MM.1S (cell line): ENCODE data around the gene NOL4L.

Experiments
- DNase-seq: peaks from one replicate; pipeline ENCODE4 v3.0.0-alpha.2; 2015
- H2AFZ ChIP-seq: fragments of 300-600 bp; sonication (generic); 2 replicates; pipeline ENCODE4 v1.6.0; 2016; ENCODE audit warnings: antibody characterized with exemption, low read length
- H3F3A ChIP-seq: fragments of 300-600 bp; sonication (generic); 2 replicates; pipeline ENCODE4 v1.6.1; 2016; ENCODE audit warnings: mild to moderate bottlenecking, antibody characterized with exemption, low read length, moderate library complexity, mixed read lengths; ENCODE audit not compliant: insufficient read depth
- H3K27ac ChIP-seq: fragments of 300-600 bp; sonication (generic); 2 replicates; pipeline ENCODE4 v1.5.1; 2016; ENCODE audit warnings: mild to moderate bottlenecking, low read length
- H3K27me3 ChIP-seq: fragments of 300-600 bp; sonication (generic); replicated peaks from 2 replicates; pipeline ENCODE4 v1.6.0; 2016; ENCODE audit warnings: low read length; ENCODE audit not compliant: insufficient read depth
- H3K36me3 ChIP-seq: fragments of 300-600 bp; sonication (generic); replicated peaks from 2 replicates; pipeline ENCODE4 v1.6.1; 2016; ENCODE audit warnings: mild to moderate bottlenecking, low read length, mixed read lengths; ENCODE audit not compliant: insufficient read depth
- H3K4me1 ChIP-seq: fragments of 300-600 bp; sonication (generic); 2 replicates; pipeline ENCODE4 v1.6.1; 2016; ENCODE audit warnings: low read length, mixed read lengths
- H3K4me2 ChIP-seq: fragments of 300-600 bp; sonication (generic); 2 replicates; pipeline ENCODE4 v1.6.0; 2016; ENCODE audit warnings: low read depth, low read length
- H3K4me3 ChIP-seq: fragments of 300-600 bp; sonication (generic); 2 replicates; pipeline ENCODE4 v1.5.1; 2016; ENCODE audit warnings: low read length, mixed read lengths
- H3K79me2 ChIP-seq: fragments of 300-600 bp; sonication (generic); 2 replicates; pipeline ENCODE4 v1.6.1; 2016; ENCODE audit warnings: mixed run types, low read length, mixed read lengths
- H3K9ac ChIP-seq: fragments of 300-600 bp; sonication (generic); 2 replicates; pipeline ENCODE4 v1.6.1; 2016; ENCODE audit warnings: low read length, mixed read lengths
- H3K9me2 ChIP-seq: fragments of 300-600 bp; sonication (generic); replicated peaks from 2 replicates; pipeline ENCODE4 v1.6.1; 2016; ENCODE audit warnings: mild to moderate bottlenecking, low read length, mixed read lengths; ENCODE audit not compliant: insufficient read depth
- H3K9me3 ChIP-seq: fragments of 300-600 bp; sonication (generic); replicated peaks from 2 replicates; pipeline ENCODE4 v1.6.1; 2016; ENCODE audit warnings: mild to moderate bottlenecking, low read length, mixed read lengths; ENCODE audit not compliant: insufficient read depth
- H4K20me1 ChIP-seq: fragments of 300-600 bp; sonication (generic); 2 replicates; pipeline ENCODE4 v1.6.1; 2016; ENCODE audit warnings: mild to moderate bottlenecking, low read length, moderate library complexity, mixed read lengths; ENCODE audit not compliant: insufficient read depth
- CTCF ChIP-seq: fragments of 300-600 bp; sonication (generic); IDR thresholded peaks from 2 replicates; pipeline ENCODE4 v1.5.1; 2016; ENCODE audit warnings: antibody characterized with exemption, low read length, mixed read lengths
- EZH2 ChIP-seq: fragments of 300-600 bp; sonication (generic); optimal IDR thresholded peaks from 2 replicates; pipeline ENCODE3; 2017; ENCODE audit warnings: low read depth, mild to moderate bottlenecking, antibody characterized with exemption, low read length, mixed read lengths
- EZH2phosphoT487 ChIP-seq: fragments of 300-600 bp; sonication (generic); IDR thresholded peaks from 2 replicates; pipeline ENCODE4 v1.6.1; 2018; ENCODE audit warnings: antibody characterized with exemption, low read length

NOL4L gene

GRCh38 chr20:32547753-32548034, 37.4 kb downstream of the NOL4L start:
- Histone ChIP-seq H3K79me2 (no peaks in the 10 kb centered on the region), H3K4me1 (no peaks in the 10 kb centered on the region), H3K36me3 (no peaks in the 10 kb centered on the region), H3K27ac (no peak overlapping the region), H3K9me3 (no peaks in the 10 kb centered on the region), H3K27me3 (no peaks in the 10 kb centered on the region), H3K4me3 (no peak overlapping the region), H4K20me1 (no peaks in the 10 kb centered on the region), H2AFZ (no peak overlapping the region), H3K9ac (no peak overlapping the region), H3K9me2 (no peaks in the 10 kb centered on the region), H3F3A (no peaks in the 10 kb centered on the region), H3K4me2 (no peak overlapping the region)
- TF ChIP-seq CTCF (no peak), EZH2phosphoT487 (no peak), EZH2 (no peak)
- no peak for DNase-seq

- Histone ChIP-seq H3K9ac (no peak overlapping the region), H2AFZ (no peak overlapping the region)
These were observed 38.0 kb downstream of the NOL4L start for GRCh38 chr20:32546918-32547752.

GRCh38 chr20:32544893-32545840, 40.0 kb downstream of the NOL4L start:
- no peaks in the 10 kb centered on the region for H4K20me1 ChIP-seq
- no peak overlapping the region for H3K4me2 ChIP-seq
- H3K4me3 ChIP-seq, result no peak overlapping the region
- no peaks in the 10 kb centered on the region for H3K27me3 ChIP-seq
- DNase-seq, result no peak
- no peaks in the 10 kb centered on the region for H3K36me3 ChIP-seq
- H3K79me2 ChIP-seq, result no peaks in the 10 kb centered on the region
- H3K9me2 ChIP-seq, result no peaks in the 10 kb centered on the region
- no peak overlapping the region for H2AFZ ChIP-seq
- H3K9ac ChIP-seq, result no peak overlapping the region
- no peaks in the 10 kb centered on the region for H3F3A ChIP-seq
- peaks cover 3% of the 10 kb centered on the region for H3K4me1 ChIP-seq
- no peaks in the 10 kb centered on the region for H3K9me3 ChIP-seq
- H3K27ac ChIP-seq, result no peak overlapping the region
- TF ChIP-seq CTCF (no peak), EZH2 (no peak)

More at GRCh38 chr20:32546918-32547752, 38.0 kb downstream of the NOL4L start:
- H3K79me2 ChIP-seq, result no peaks in the 10 kb centered on the region
- H3K27ac ChIP-seq, result no peak overlapping the region
- H3K4me3 ChIP-seq, result no peak overlapping the region
- no peaks in the 10 kb centered on the region for H3K9me2 ChIP-seq
- no peaks in the 10 kb centered on the region for H3K4me1 ChIP-seq
- DNase-seq, result no peak
- no peak for TF ChIP-seq EZH2
- TF ChIP-seq CTCF, result no peak
- TF ChIP-seq EZH2phosphoT487, result no peak
- H4K20me1 ChIP-seq, result no peaks in the 10 kb centered on the region
- no peak overlapping the region for H3K4me2 ChIP-seq
- no peaks in the 10 kb centered on the region for H3F3A ChIP-seq
- no peaks in the 10 kb centered on the region for H3K36me3 ChIP-seq
- no peaks in the 10 kb centered on the region for H3K9me3 ChIP-seq
- no peaks in the 10 kb centered on the region for H3K27me3 ChIP-seq
